Brain microvascular endothelial cell (primary cell): Measurements from ENCODE around the gene GLP1R.

Experiments used
- DNase-seq: peaks from one replicate; pipeline ENCODE4 v3.0.0-alpha.2; 2020
- H3K27ac ChIP-seq: fragments of 250-450 bp; sonication (Bioruptor Pico); 2 replicates; pipeline ENCODE4 v1.5.1; 2020; ENCODE audit warnings: mild to moderate bottlenecking, moderate library complexity
- H3K27me3 ChIP-seq: fragments of 250-450 bp; sonication (Bioruptor Pico); replicated peaks from 2 replicates; pipeline ENCODE4 v1.5.1; 2020; ENCODE audit warnings: mild to moderate bottlenecking
- H3K36me3 ChIP-seq: fragments of 250-450 bp; sonication (Bioruptor Pico); replicated peaks from 2 replicates; pipeline ENCODE4 v1.5.1; 2020; ENCODE audit warnings: mild to moderate bottlenecking
- H3K4me3 ChIP-seq: 2 replicates; pipeline ENCODE4 v1.5.1; 2011; ENCODE audit warnings: low read depth, mild to moderate bottlenecking, control low read depth, low read length, moderate library complexity
- in situ Hi-C: cut with HindIII; loops from 2 replicates; pipeline ENCODE4 v1.10.0; 2017; ENCODE audit warnings: low sequenced_read_pairs, low pct_ligation_motif_present
- TF ChIP-seq, protein P1 (sequence below): IDR thresholded peaks from 2 replicates; pipeline ENCODE4 v1.5.1; 2011; ENCODE audit warnings: low read depth, mild to moderate bottlenecking, moderate library complexity, low read length, control low read depth, inconsistent platforms; ENCODE audit errors: missing control alignments

GLP1R gene

DNA sequence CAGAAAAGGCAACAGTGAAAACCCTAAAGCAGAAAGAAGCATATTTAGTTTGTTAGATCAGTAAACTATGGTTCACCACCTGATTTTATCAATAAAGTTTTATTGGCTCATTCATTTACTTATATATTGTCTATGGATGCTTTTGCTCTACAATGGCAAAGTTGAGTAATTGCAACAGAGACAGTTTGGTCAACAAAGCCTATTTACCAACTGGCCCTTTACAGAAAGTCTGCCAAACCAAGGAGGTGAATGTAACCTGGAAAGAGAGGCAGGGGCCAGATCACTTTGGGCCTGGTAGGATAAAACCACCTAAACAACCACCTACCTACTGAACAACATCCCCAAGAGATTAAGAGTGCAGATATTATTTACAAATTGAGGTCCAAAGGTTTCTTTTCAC, 47.0 kb downstream of the GLP1R start:
- Histone ChIP-seq H3K27ac (no peak overlapping the region), H3K4me3 (no peak overlapping the region), H3K36me3 (no peaks in the 10 kb centered on the region), H3K27me3 (no peaks in the 10 kb centered on the region)
- TF ChIP-seq, protein P1, sequence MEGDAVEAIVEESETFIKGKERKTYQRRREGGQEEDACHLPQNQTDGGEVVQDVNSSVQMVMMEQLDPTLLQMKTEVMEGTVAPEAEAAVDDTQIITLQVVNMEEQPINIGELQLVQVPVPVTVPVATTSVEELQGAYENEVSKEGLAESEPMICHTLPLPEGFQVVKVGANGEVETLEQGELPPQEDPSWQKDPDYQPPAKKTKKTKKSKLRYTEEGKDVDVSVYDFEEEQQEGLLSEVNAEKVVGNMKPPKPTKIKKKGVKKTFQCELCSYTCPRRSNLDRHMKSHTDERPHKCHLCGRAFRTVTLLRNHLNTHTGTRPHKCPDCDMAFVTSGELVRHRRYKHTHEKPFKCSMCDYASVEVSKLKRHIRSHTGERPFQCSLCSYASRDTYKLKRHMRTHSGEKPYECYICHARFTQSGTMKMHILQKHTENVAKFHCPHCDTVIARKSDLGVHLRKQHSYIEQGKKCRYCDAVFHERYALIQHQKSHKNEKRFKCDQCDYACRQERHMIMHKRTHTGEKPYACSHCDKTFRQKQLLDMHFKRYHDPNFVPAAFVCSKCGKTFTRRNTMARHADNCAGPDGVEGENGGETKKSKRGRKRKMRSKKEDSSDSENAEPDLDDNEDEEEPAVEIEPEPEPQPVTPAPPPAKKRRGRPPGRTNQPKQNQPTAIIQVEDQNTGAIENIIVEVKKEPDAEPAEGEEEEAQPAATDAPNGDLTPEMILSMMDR: no peak
- in situ Hi-C loops: no loop called here
- DNase-seq: no peak

DNA sequence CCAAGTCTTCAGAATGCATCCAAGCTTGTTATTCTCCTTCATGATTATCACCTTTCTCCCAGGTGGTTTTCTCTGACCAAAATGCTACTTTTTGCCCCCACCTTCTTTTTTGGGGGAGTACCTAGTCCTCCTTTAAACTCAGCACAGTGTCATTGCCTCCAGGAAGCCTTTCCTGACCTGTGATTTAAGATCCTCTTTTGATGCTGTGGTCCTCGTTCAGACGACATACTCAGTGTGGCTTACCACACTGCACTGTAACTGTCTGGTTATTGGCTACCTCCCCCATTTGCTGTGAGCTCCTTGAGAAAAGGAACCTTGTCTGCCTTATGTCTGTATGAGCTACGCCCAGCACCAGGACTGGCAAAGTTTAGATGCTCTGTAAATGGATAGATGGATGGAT, 51.8 kb downstream of the GLP1R start:
- Histone ChIP-seq H3K36me3 (no peaks in the 10 kb centered on the region), H3K27ac (no peak overlapping the region), H3K4me3 (no peak overlapping the region), H3K27me3 (no peaks in the 10 kb centered on the region)
- no peak for DNase-seq
- in situ Hi-C loops: no loop called here
- TF ChIP-seq, protein P1: no peak

DNA sequence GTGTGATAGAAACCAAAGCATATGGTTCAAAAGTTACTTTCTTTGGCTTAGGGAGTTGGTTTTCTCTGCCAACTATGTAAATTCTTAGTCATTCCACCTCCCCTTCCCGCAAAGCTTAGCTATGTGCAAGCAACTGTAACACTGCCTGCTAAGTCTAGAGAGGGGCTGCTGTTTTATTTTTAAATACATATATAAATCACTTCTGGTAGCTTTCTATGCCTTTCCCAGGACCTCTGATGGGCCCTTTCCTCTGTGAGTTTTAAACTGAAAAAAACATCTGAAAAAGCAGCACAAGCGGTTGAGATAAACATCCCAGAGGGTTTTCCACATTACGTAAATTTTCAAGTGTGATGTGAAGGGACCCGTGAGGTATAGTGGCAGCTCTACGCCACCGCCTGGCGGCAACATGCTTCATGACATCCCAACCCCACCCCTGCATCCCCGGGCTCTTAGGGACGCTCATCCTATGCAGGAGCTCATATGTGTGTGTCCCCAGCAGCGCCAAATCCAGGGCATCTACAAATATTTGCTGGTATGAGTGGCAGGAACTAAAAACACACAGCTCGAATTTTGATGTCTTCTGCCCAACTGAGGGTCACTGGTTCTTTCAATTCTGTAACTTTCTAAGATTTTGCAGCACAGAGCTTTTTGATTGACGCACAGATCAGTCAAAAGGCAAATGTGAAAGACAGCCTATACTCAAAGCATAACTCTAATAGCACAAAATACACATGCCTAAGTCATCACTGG, 53.7 kb downstream of the GLP1R start:
- peak; percentile 40 for DNase-seq
- TF ChIP-seq, protein P1: peak; percentile 68
- Histone ChIP-seq H3K4me3 (no peak overlapping the region), H3K27ac (no peak overlapping the region), H3K27me3 (no peaks in the 10 kb centered on the region), H3K36me3 (no peaks in the 10 kb centered on the region)
- in situ Hi-C loops: no loop called here

DNA sequence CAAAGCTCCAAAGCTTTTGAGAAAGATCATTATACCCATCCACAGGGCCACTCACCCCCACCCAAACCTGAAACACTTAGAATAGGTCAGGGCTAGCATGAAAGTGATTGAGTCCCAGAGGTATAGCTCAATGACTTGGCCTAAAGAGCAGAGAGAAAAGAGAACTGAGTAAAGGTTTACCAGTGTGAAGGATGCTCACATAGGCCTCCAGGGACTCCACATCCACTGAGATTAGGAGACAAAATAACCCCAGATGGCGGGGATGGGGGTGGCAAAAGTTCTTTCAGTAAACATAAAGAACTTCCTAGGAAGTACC, 54.2 kb downstream of the GLP1R start:
- in situ Hi-C loops: no loop called here
- Histone ChIP-seq H3K27ac (no peak overlapping the region), H3K4me3 (no peak overlapping the region), H3K27me3 (no peaks in the 10 kb centered on the region), H3K36me3 (no peaks in the 10 kb centered on the region)
- DNase-seq: no peak
- TF ChIP-seq, protein P1: no peak

DNA sequence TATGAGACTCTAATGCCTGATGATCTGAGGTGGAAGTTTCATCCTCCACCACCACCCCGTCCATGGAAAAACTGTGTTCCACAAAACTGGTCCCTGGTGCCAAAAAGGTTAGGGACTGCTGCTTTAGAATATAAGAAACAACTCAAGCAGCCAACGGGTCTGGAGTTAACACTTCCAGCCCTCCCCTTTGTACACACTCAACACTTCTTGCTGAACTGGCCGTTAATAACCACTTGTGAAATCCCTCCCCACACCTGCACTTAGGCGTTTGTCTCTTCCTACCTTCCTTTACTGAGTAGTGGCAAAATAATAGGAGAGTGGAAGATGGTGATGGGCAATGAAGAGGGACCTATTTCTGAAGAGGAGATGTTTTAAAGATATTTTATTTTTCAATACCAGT, 55.9 kb downstream of the GLP1R start:
- TF ChIP-seq, protein P1: no peak
- no peak overlapping the region for H3K27ac ChIP-seq
- in situ Hi-C loops: no loop called here
- no peaks in the 10 kb centered on the region for H3K36me3 ChIP-seq
- H3K27me3 ChIP-seq: no peaks in the 10 kb centered on the region
- H3K4me3 ChIP-seq: no peak overlapping the region
- DNase-seq: no peak

DNA sequence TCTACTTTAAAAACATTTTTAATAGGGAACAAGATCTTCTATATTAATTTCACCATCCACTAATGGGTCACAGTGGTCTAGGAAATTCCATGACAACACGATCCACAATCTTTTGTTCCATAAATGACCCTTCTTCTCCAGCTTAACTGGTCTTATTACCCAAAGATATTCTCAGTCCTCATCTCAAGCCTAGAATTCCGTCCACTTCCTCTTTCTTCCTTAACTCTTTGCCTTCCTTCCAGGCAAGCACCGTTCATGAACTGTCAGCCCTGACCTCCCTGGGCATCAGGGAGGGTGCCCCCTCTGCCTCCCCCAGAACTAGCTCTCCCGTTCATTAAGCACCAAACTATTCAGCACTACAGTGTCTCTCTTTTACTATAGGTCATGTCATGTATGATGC, 58.5 kb downstream of the GLP1R start:
- no peak for DNase-seq
- TF ChIP-seq, protein P1: no peak
- no peaks in the 10 kb centered on the region for H3K36me3 ChIP-seq
- H3K4me3 ChIP-seq: no peak overlapping the region
- no peak overlapping the region for H3K27ac ChIP-seq
- in situ Hi-C loops: no loop called here
- no peaks in the 10 kb centered on the region for H3K27me3 ChIP-seq
